DMS53 treated with DMSO at 0.1 percent for 48 hours (cell line): ENCODE data around the gene THBS3.
"Not testable (repeated sequence)": the region's sequence is repeated elsewhere in the genome, so short reads cannot be mapped to it uniquely, and the experiment has no call there.

ENCODE experiments used
- DNase-seq: peaks from one replicate; lab custom pipeline; 2025; ENCODE audit not compliant: unreplicated experiment; lab: John Stamatoyannopoulos, UW

The THBS3 gene

GRCh38 chr1:155160128-155160527 is 47.6 kb downstream of the THBS3 start:
- DNase-seq, result no peak

GRCh38 chr1:155158991-155159390 is 48.7 kb downstream of the THBS3 start:
- DNase-seq, result no peak

GRCh38 chr1:155155996-155156643 is 51.6 kb downstream of the THBS3 start:
- DNase-seq, result not testable (repeated sequence)
